Naive B cell (primary cell): ENCODE data around the gene SLC25A2. TPM values are rescaled to one million over a fixed set of nuclear protein-coding genes. Genes with fewer than 3 reads are reported as not detected.
A peak's percentile ranks its signal among the peaks of the same experiment; 100 is the strongest.
"Not testable (repeated sequence)": the region's sequence is repeated elsewhere in the genome, so short reads cannot be mapped to it uniquely, and the experiment has no call there.

Experiments
- ATAC-seq, 2 donors: fragments of 150-1000 bp; cut with Tn5 transposase; 2 replicates each; pipeline ENCODE4 v1.10.0; 2021; ENCODE audit warnings: low read depth in 2 of 2, mild to moderate bottlenecking in 2 of 2, moderate library complexity in 2 of 2
- DNase-seq: peaks from one replicate; pipeline ENCODE4 v3.0.0; 2022
- H3K27ac Mint-ChIP-seq, 6 donors: one replicate each; pipeline ENCODE4 v1.8.0; 2020 to 2022; ENCODE audit warnings: mild to moderate bottlenecking in 6 of 6, mixed read lengths in 6 of 6, moderate library complexity in 5 of 6, inconsistent platforms in 2 of 6
- H3K27me3 Mint-ChIP-seq, 3 donors: one replicate each; pipeline ENCODE4 v1.8.0; 2021 to 2022; ENCODE audit warnings: mixed read lengths in 3 of 3, mild to moderate bottlenecking in 1 of 3
- H3K36me3 Mint-ChIP-seq, 2 donors: one replicate each; pipeline ENCODE4 v1.8.0; 2020 to 2022; ENCODE audit warnings: mixed read lengths in 2 of 2, inconsistent platforms in 1 of 2, mild to moderate bottlenecking in 1 of 2
- H3K4me1 Mint-ChIP-seq, 3 donors: one replicate each; pipeline ENCODE4 v1.8.0; 2020 to 2022; ENCODE audit warnings: mixed read lengths in 3 of 3, inconsistent platforms in 1 of 3, mild to moderate bottlenecking in 1 of 3, moderate library complexity in 1 of 3
- H3K4me3 Mint-ChIP-seq, 8 donors: one replicate each; pipeline ENCODE4 v1.8.0; 2020 to 2022; ENCODE audit warnings: mild to moderate bottlenecking in 8 of 8, mixed read lengths in 8 of 8, moderate library complexity in 8 of 8, inconsistent platforms in 2 of 8
- H3K9me3 Mint-ChIP-seq, 7 donors: one replicate each; pipeline ENCODE4 v1.8.0; 2020 to 2022; ENCODE audit warnings: mixed read lengths in 7 of 7, mild to moderate bottlenecking in 5 of 7, inconsistent platforms in 2 of 7, moderate library complexity in 1 of 7
- polyA plus RNA-seq, 6 donors: library from polyadenylated mRNA; unstranded; fragments of 300-500 nt; fragmentation: Illumina TruSeq; gene quantifications; one replicate each; pipeline ENCODE4 v1.2.3, GENCODE V29; 2021; ENCODE audit warnings: low read depth in 6 of 6

Gene SLC25A2
- under 1 TPM in 1 of 6 donors, not detected in 5; 0.20 TPM for polyA plus RNA-seq

DNA sequence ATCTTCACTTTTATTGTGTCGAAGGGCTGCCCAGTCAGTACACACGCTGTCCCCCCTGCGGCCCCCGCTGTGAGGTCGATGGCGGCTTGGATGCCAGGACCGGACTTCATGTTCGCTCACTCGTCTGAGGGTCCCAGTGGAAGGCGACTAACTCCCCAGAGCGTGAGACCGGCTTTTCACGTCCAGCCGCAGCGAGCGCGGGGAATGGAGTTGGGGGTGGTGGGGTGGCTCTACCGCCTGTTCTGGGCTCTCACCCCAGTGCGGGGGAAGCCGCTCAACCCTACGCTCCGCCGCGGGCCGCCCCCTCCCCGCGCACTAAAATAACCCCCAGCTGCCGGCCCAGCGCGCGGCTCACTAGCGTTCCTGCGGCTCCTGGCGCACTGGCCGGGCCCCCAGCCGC lies at the start of gene SLC25A2:
TSS of gene SLC25A2 (minus strand) at position 294 of the 400 bp plus-strand sequence. CDS start at position 110, 184 bp downstream.
- peak within 1 kb of the TSS in 3 of 6 donors; percentile 14 to 79 (median 39) for H3K27ac Mint-ChIP-seq

DNA sequence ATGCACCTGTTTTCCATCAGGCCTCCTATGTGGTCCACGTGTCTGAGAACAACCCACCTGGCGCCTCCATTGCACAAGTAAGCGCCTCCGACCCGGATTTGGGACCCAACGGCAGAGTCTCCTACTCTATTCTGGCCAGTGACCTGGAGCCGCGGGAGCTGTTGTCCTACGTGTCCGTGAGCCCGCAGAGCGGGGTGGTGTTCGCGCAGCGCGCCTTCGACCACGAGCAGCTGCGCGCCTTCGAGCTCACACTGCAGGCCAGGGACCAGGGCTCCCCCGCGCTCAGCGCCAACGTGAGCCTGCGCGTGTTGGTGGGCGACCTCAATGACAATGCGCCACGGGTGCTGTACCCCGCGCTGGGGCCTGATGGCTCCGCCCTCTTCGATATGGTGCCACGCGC lies 47.7 kb upstream of the SLC25A2 start:
- Mint-ChIP-seq H3K27me3 (peaks cover 57 to 87% (median 79%) of the 10 kb centered on the region in 3 donors), H3K4me1 (peaks cover 0 to 6% (median 0%) of the 10 kb centered on the region in 3 donors), H3K4me3 (no peak overlapping the region), H3K27ac (no peak overlapping the region), H3K9me3 (peaks cover 16 to 83% (median 38%) of the 10 kb centered on the region in 7 donors), H3K36me3 (peaks cover 5 to 39% of the 10 kb centered on the region in 2 donors)
- ATAC-seq (no peak), DNase-seq (no peak)

More for the DNA sequence above, at the start of gene SLC25A2:
- Mint-ChIP-seq H3K9me3 (peaks cover 12 to 89% (median 81%) of the 10 kb centered on the region in 7 donors), H3K4me3 (peak within 1 kb of the TSS in 1 of 8 donors; percentile 21), H3K27me3 (no peaks in the 10 kb centered on the region), H3K4me1 (peaks cover 0 to under 1% (median 0%) of the 10 kb centered on the region in 3 donors), H3K36me3 (peaks cover 29 to 32% of the 10 kb centered on the region in 2 donors)
- ATAC-seq (no peak), DNase-seq (no peak)

DNA sequence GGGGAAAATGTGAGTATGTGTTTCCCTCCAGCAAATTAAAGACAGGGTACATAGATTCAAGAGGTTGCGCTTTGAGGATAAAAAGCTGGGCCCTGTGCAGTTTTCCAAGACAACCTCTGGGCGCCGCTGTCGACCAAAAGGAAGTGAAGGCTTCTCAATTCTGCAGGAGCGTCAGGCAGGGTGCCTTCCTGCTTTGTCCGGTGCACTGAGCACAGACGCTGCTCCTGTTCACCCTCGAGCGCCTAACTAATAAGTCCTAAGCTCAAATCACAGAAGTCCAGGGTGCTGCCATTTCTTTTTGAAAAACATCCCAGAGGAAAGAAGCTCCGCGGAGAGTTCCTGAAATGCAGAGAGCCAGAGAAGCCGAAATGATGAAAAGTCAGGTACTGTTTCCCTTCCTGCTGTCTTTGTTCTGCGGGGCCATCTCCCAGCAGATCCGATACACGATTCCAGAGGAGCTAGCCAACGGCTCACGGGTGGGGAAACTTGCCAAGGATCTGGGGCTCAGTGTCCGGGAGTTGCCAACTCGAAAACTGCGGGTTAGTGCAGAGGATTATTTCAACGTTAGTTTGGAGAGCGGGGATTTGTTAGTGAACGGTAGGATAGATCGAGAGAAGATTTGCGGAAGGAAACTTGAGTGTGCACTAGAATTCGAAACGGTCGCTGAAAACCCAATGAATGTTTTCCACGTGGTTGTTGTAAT lies 46.2 kb upstream of the SLC25A2 start, which contains the start of gene PCDHGB1:
TSS of gene PCDHGB1 (plus strand) at position 183 of the 703 bp plus-strand sequence. CDS start at position 345, 162 bp downstream.
- H3K9me3 Mint-ChIP-seq = peaks cover 18 to 79% (median 36%) of the 10 kb centered on the region in 7 donors
- H3K27me3 Mint-ChIP-seq = peaks cover 55 to 87% (median 73%) of the 10 kb centered on the region in 3 donors
- H3K36me3 Mint-ChIP-seq = peaks cover 10 to 37% of the 10 kb centered on the region in 2 donors
- peaks cover 0 to 6% (median 0%) of the 10 kb centered on the region in 3 donors for H3K4me1 Mint-ChIP-seq
- H3K27ac Mint-ChIP-seq = peak within 1 kb of the TSS in 2 of 6 donors; percentile 90 to 94
- H3K4me3 Mint-ChIP-seq = peak within 1 kb of the TSS in 5 of 8 donors; percentile 7 to 75 (median 65)
- ATAC-seq (peak in 1 of 2 donors; percentile 28), DNase-seq (no peak)

- peaks cover 11 to 27% of the 10 kb centered on the region in 2 donors for H3K36me3 Mint-ChIP-seq
- peaks cover 19 to 87% (median 43%) of the 10 kb centered on the region in 7 donors for H3K9me3 Mint-ChIP-seq
- not testable (repeated sequence) for H3K4me3 Mint-ChIP-seq, H3K4me1 Mint-ChIP-seq, DNase-seq, ATAC-seq
- H3K27me3 Mint-ChIP-seq = peaks cover 66 to 90% (median 82%) of the 10 kb centered on the region in 3 donors
- peak overlapping the region in 1 of 6 donors; percentile 62 for H3K27ac Mint-ChIP-seq
These were observed 42.2 kb upstream of the SLC25A2 start for GRCh38 chr5:141346017-141346416.

DNA sequence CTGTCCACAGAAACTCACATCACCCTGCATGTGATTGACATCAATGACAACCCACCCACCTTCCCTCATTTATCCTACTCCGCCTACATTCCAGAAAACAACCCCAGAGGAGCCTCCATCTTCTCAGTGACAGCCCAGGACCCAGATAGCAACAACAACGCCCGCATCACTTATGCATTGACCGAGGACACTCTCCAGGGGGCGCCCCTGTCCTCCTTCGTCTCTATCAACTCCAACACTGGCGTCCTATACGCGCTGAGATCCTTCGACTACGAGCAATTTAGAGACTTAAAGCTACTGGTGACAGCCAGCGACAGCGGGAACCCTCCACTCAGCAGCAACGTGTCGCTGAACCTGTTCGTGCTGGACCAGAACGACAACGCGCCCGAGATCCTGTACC lies 41.5 kb upstream of the SLC25A2 start:
- ATAC-seq = no peak
- H3K9me3 Mint-ChIP-seq = peaks cover 20 to 84% (median 47%) of the 10 kb centered on the region in 7 donors
- DNase-seq = no peak
- H3K27ac Mint-ChIP-seq = no peak overlapping the region
- H3K4me3 Mint-ChIP-seq = peak overlapping the region in 1 of 8 donors; percentile 44
- H3K27me3 Mint-ChIP-seq = peaks cover 60 to 89% (median 82%) of the 10 kb centered on the region in 3 donors
- peaks cover 0 to 6% (median 4%) of the 10 kb centered on the region in 3 donors for H3K4me1 Mint-ChIP-seq
- peaks cover 8 to 27% of the 10 kb centered on the region in 2 donors for H3K36me3 Mint-ChIP-seq

- Mint-ChIP-seq H3K27ac (no peak overlapping the region), H3K4me1 (peaks cover 0 to 4% (median 0%) of the 10 kb centered on the region in 3 donors), H3K36me3 (peaks cover 5 to 27% of the 10 kb centered on the region in 2 donors), H3K4me3 (peak overlapping the region in 5 of 8 donors; percentile 22 to 56 (median 37)), H3K27me3 (peaks cover 58 to 84% (median 84%) of the 10 kb centered on the region in 3 donors), H3K9me3 (peaks cover 19 to 84% (median 47%) of the 10 kb centered on the region in 7 donors)
- DNase-seq = no peak
- ATAC-seq = no peak
These were observed 40.2 kb upstream of the SLC25A2 start for GRCh38 chr5:141343953-141344463.

DNA sequence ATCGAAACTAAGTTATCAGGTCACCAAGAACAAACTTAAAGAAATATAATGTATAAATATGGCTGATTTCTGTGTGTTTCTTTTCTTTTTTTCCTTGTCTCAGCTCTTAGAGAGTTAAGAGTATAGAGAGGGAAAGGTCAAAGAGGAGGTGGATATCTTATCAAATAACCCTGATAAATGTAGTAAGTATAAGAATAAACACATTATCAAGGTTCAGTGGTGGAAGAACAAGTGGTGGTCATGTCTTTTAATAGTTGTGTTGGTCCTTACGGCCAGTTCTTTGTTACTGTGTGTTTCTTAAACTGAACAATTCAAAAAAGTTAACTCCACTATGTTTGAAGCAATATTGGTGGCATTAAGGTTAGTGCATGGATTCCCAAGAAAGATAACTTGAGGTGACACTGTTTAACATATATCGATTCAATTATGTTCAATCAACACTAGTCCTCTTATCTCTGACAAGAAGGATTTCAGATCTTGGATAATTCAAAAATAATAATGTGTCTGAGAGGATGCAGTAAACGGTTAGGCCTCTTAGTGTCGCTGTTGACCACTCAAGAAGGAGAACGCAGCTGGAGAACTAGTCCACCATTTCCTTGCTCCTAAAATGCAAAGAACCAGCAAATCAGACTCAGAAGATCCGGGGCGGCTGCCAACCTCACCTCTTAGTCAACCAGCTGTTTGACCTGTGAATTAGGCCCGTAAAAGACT lies 39.5 kb upstream of the SLC25A2 start, which contains the start of gene PCDHGA3:
TSS of gene PCDHGA3 (plus strand) at position 588 of the 711 bp plus-strand sequence. CDS start 205 bp downstream, outside the sequence.
- peaks cover 19 to 84% (median 48%) of the 10 kb centered on the region in 7 donors for H3K9me3 Mint-ChIP-seq
- H3K4me3 Mint-ChIP-seq = peak within 1 kb of the TSS in 5 of 8 donors; percentile 22 to 56 (median 37)
- H3K4me1 Mint-ChIP-seq = peaks cover 0 to 4% (median 0%) of the 10 kb centered on the region in 3 donors
- H3K27ac Mint-ChIP-seq = peak within 1 kb of the TSS in 1 of 6 donors; percentile 59
- peaks cover 8 to 33% of the 10 kb centered on the region in 2 donors for H3K36me3 Mint-ChIP-seq
- no peak for DNase-seq
- no peak for ATAC-seq
- H3K27me3 Mint-ChIP-seq = peaks cover 57 to 84% (median 84%) of the 10 kb centered on the region in 3 donors

- Mint-ChIP-seq H3K9me3 (peaks cover 23 to 84% (median 54%) of the 10 kb centered on the region in 7 donors), H3K4me1 (peaks cover 0 to 4% (median 0%) of the 10 kb centered on the region in 3 donors), H3K4me3 (no peak overlapping the region), H3K27me3 (peaks cover 58 to 87% (median 84%) of the 10 kb centered on the region in 3 donors), H3K36me3 (peaks cover 14 to 38% of the 10 kb centered on the region in 2 donors), H3K27ac (no peak overlapping the region)
- no peak for ATAC-seq
- DNase-seq = no peak
These were observed 38.9 kb upstream of the SLC25A2 start for GRCh38 chr5:141342773-141343172.

- Mint-ChIP-seq H3K9me3 (peaks cover 20 to 89% (median 65%) of the 10 kb centered on the region in 7 donors), H3K36me3 (peaks cover 15 to 28% of the 10 kb centered on the region in 2 donors), H3K27me3 (peaks cover 67 to 89% (median 87%) of the 10 kb centered on the region in 3 donors)
- not testable (repeated sequence) for H3K4me3 Mint-ChIP-seq, H3K4me1 Mint-ChIP-seq, H3K27ac Mint-ChIP-seq, DNase-seq, ATAC-seq
These were observed 37.0 kb upstream of the SLC25A2 start for GRCh38 chr5:141340781-141341354.

DNA sequence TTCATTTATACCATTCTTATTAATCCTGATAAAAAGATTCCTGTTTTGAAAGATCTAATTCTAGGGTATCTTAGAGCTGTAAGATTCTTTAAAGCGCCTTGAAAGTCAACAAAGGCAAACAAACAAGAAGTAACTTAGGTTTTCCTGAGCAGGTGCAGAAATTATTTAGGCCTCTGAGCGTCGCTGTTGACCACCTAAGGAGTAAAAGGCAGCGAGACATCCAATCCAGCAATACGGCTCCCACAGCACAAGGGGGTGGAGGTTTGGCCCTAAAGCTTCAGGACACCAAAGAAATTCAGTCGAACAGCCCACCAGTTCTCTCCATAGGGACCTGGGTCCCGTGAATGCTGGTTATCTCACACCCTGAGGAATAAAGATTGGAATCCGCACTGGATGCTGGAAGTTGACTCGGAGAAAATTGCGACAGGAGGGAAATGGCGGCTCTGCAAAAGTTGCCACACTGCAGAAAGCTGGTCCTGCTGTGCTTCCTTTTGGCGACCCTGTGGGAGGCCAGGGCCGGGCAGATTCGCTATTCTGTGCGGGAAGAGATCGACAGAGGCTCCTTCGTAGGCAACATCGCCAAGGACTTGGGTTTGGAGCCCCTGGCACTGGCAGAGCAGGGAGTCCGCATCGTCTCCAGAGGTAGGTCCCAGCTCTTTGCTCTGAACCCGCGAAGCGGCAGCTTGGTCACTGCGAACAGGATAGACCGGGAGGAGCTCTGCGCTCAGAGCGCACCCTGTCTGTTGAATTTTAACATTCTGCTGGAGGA lies 34.9 kb upstream of the SLC25A2 start, which contains the start of gene PCDHGA2:
TSS of gene PCDHGA2 (plus strand) at position 223 of the 769 bp plus-strand sequence.
- peaks cover 9 to 31% of the 10 kb centered on the region in 2 donors for H3K36me3 Mint-ChIP-seq
- peak within 1 kb of the TSS in 2 of 8 donors; percentile 8 to 65 for H3K4me3 Mint-ChIP-seq
- H3K27me3 Mint-ChIP-seq = peaks cover 76 to 92% (median 87%) of the 10 kb centered on the region in 3 donors
- H3K27ac Mint-ChIP-seq = peak within 1 kb of the TSS in 1 of 6 donors; percentile 69
- DNase-seq (no peak), ATAC-seq (no peak)
- peaks cover 19 to 92% (median 70%) of the 10 kb centered on the region in 7 donors for H3K9me3 Mint-ChIP-seq
- peaks cover 0 to 3% (median 0%) of the 10 kb centered on the region in 3 donors for H3K4me1 Mint-ChIP-seq

GRCh38 chr5:141332571-141332970 lies 28.7 kb upstream of the SLC25A2 start:
- not testable (repeated sequence) for H3K27ac Mint-ChIP-seq, H3K4me1 Mint-ChIP-seq

More at GRCh38 chr5:141332571-141332970, 28.7 kb upstream of the SLC25A2 start:
- not testable (repeated sequence) for H3K4me3 Mint-ChIP-seq, DNase-seq, ATAC-seq
- H3K36me3 Mint-ChIP-seq = peaks cover 14 to 30% of the 10 kb centered on the region in 2 donors
- peaks cover 75 to 90% (median 85%) of the 10 kb centered on the region in 3 donors for H3K27me3 Mint-ChIP-seq
- peaks cover 9 to 93% (median 75%) of the 10 kb centered on the region in 7 donors for H3K9me3 Mint-ChIP-seq
